Endodermal cell (in vitro differentiated cells): ENCODE data around the gene ARL16. TPM values are rescaled to one million over a fixed set of nuclear protein-coding genes. Genes with fewer than 3 reads are reported as not detected.

ENCODE experiments used
- DNase-seq: peaks from one replicate; pipeline ENCODE4 v3.0.0-alpha.2; 2017
- H3K27ac ChIP-seq: 2 replicates; pipeline ENCODE4 v1.5.1; 2013; ENCODE audit warnings: mild to moderate bottlenecking, low read depth, low read length, moderate library complexity
- H3K27me3 ChIP-seq: 2 replicates; pipeline ENCODE4 v1.6.1; 2013; ENCODE audit warnings: mild to moderate bottlenecking, low read length, moderate library complexity; ENCODE audit not compliant: insufficient read depth, control insufficient read depth, poor library complexity, severe bottlenecking
- H3K36me3 ChIP-seq: 2 replicates; pipeline ENCODE4 v1.7.0; 2013; ENCODE audit warnings: mild to moderate bottlenecking, low read length, moderate library complexity; ENCODE audit not compliant: control insufficient read depth, insufficient read depth
- H3K4me1 ChIP-seq: one replicate; pipeline ENCODE4 v1.7.0; 2013; ENCODE audit warnings: low read length; ENCODE audit not compliant: control insufficient read depth, insufficient read depth
- H3K4me3 ChIP-seq: 2 replicates; pipeline ENCODE4 v1.5.1; 2013; ENCODE audit warnings: mild to moderate bottlenecking, low read length, moderate library complexity
- H3K9ac ChIP-seq: 2 replicates; pipeline ENCODE4 v1.6.1; 2013; ENCODE audit warnings: mild to moderate bottlenecking, low read length, moderate library complexity; ENCODE audit not compliant: poor library complexity, severe bottlenecking; ENCODE audit errors: extremely low read depth
- H3K9me3 ChIP-seq: 2 replicates; pipeline ENCODE4 v1.6.1; 2013; ENCODE audit warnings: mild to moderate bottlenecking, low read length, moderate library complexity; ENCODE audit not compliant: control insufficient read depth
- H3K27ac Mint-ChIP-seq: 2 replicates; pipeline ENCODE4 v1.8.0; 2020; ENCODE audit warnings: mixed read lengths
- H3K27me3 Mint-ChIP-seq: 2 replicates; pipeline ENCODE4 v1.8.0; 2021; ENCODE audit warnings: mild to moderate bottlenecking, mixed read lengths; ENCODE audit not compliant: insufficient read depth
- H3K36me3 Mint-ChIP-seq: 2 replicates; pipeline ENCODE4 v1.8.0; 2020; ENCODE audit warnings: low read depth, mixed read lengths
- H3K4me1 Mint-ChIP-seq: 2 replicates; pipeline ENCODE4 v1.8.0; 2020; ENCODE audit warnings: mixed read lengths
- H3K4me3 Mint-ChIP-seq: 2 replicates; pipeline ENCODE4 v1.8.0; 2020; ENCODE audit warnings: mild to moderate bottlenecking, moderate library complexity, mixed read lengths
- H3K9me3 Mint-ChIP-seq: 2 replicates; pipeline ENCODE4 v1.8.0; 2020; ENCODE audit warnings: mild to moderate bottlenecking, mixed read lengths
- CTCF ChIP-seq: fragments of 200-600 bp; sonication (generic); conservative IDR thresholded peaks from 2 replicates; pipeline ENCODE4 v1.5.0; 2021; ENCODE audit warnings: antibody characterized with exemption, mild to moderate bottlenecking
- WGBS, 2 experiments: methylation state at CpG; one replicate each; pipeline versions ENCODE4 v1.1.5 to v1.1.7; 2013; ENCODE audit warnings: missing lambda C conversion rate in 2 of 2, mixed read lengths in 1 of 2; ENCODE audit not compliant: insufficient coverage in 1 of 2, insufficient read length in 1 of 2; 5-methylcytosine and 5-hydroxymethylcytosine counted together
- total RNA-seq, 2 donors: library from RNA; stranded (reverse); fragmentation: NEBNext Ultra II Directional in 1 of 2; extraction: Animal tissue kit (Norgen Biotek cat#: 25700) in 1 of 2; gene quantifications; 2 replicates in 1 of 2; 3 replicates in 1 of 2; pipeline ENCODE4 v1.2.1, GENCODE V29; 2021

Gene ARL16
- total RNA-seq, 2 donors from 2014 or later: 41.2 to 47.8 TPM

DNA sequence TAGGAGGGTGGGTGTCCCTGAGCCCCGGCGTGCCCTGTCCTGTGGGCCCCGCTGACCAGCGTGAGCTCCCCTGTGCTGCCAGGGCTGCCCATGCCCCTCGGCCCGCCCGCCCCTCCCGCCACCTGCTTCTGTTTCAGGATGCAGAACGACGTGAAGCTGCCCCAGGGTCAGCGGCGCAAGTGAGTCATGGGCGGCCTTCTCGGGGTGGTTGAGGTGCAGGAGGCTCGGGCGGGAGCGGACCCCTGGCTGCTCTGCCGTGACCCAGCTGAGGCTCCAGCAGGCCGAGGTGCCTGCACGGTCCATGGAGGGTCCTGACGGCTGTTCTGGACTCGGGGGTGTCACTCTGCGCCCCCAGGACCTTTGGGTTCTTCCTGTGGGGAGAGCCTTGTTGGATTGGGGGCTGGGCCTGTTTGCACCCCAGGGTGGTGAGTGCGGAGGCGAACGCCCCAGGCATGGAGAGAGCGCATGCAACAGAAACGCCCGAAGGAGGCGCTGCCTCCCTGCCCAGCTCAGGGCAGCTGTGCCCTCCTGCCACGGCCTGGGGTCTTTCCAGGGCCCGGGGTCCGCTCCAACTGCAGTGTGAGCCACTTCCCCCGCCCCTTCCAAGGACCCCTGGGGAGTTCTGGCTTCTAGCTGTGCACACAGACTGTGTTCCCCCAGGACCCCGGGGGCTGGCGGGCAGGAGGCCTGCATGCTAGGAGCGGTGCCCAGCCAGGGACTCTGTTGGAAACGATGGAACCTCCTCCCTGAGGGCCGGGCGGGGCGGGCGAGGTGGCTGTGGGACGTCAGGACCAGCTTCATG is 32.5 kb upstream of the ARL16 start:
- H3K27me3 Mint-ChIP-seq: no peaks in the 10 kb centered on the region
- Histone ChIP-seq H3K9ac (no peak overlapping the region), H3K27me3 (no peaks in the 10 kb centered on the region), H3K4me3 (no peak overlapping the region), H3K36me3 (no peaks in the 10 kb centered on the region), H3K27ac (no peak overlapping the region), H3K4me1 (peaks cover 5% of the 10 kb centered on the region), H3K9me3 (no peaks in the 10 kb centered on the region)
- peaks cover 2% of the 10 kb centered on the region for H3K36me3 Mint-ChIP-seq
- DNase-seq: no peak
- H3K4me3 Mint-ChIP-seq: no peak overlapping the region
- H3K4me1 Mint-ChIP-seq: peaks cover under 1% of the 10 kb centered on the region
- H3K9me3 Mint-ChIP-seq: no peaks in the 10 kb centered on the region
- WGBS, 2 experiments: 92 to 96% methylated on average over 18 to 43 of the region's 43 CpGs
- TF ChIP-seq CTCF: peak; percentile 26
- H3K27ac Mint-ChIP-seq: no peak overlapping the region

GRCh38 chr17:81715107-81715871 is 31.7 kb upstream of the ARL16 start:
- Mint-ChIP-seq H3K27ac (no peak overlapping the region), H3K4me3 (no peak overlapping the region), H3K27me3 (no peaks in the 10 kb centered on the region), H3K4me1 (peaks cover 6% of the 10 kb centered on the region), H3K9me3 (no peaks in the 10 kb centered on the region), H3K36me3 (peaks cover 2% of the 10 kb centered on the region)
- Histone ChIP-seq H3K27ac (no peak overlapping the region), H3K36me3 (no peaks in the 10 kb centered on the region), H3K27me3 (no peaks in the 10 kb centered on the region), H3K4me1 (peaks cover 10% of the 10 kb centered on the region), H3K4me3 (no peak overlapping the region), H3K9ac (no peak overlapping the region), H3K9me3 (no peaks in the 10 kb centered on the region)
- no peak for TF ChIP-seq CTCF
- DNase-seq: no peak
- 90 to 92% methylated on average over 23 to 32 of the region's 32 CpGs for WGBS, 2 experiments

- no peak for DNase-seq
- TF ChIP-seq CTCF: no peak
- Histone ChIP-seq H3K9me3 (no peaks in the 10 kb centered on the region), H3K27ac (no peak overlapping the region), H3K4me1 (peaks cover 12% of the 10 kb centered on the region), H3K9ac (no peak overlapping the region), H3K4me3 (no peak overlapping the region), H3K36me3 (no peaks in the 10 kb centered on the region), H3K27me3 (no peaks in the 10 kb centered on the region)
- Mint-ChIP-seq H3K4me3 (no peak overlapping the region), H3K4me1 (peaks cover 6% of the 10 kb centered on the region), H3K27me3 (peaks cover 3% of the 10 kb centered on the region), H3K36me3 (peaks cover 2% of the 10 kb centered on the region), H3K27ac (no peak overlapping the region), H3K9me3 (no peaks in the 10 kb centered on the region)
- 94 to 98% methylated on average over 24 to 39 of the region's 39 CpGs for WGBS, 2 experiments
Measured at GRCh38 chr17:81714412-81715106, 31.0 kb upstream of the ARL16 start.
